HG03521 (cell line): ENCODE measurements around the gene PLXNC1.

Experiments
- ATAC-seq: cut with Tn5 transposase; IDR thresholded peaks from one replicate; pipeline ENCODE4 v1.9.1; 2021; ENCODE audit warnings: mild to moderate bottlenecking, moderate library complexity; ENCODE audit not compliant: unreplicated experiment

PLXNC1 gene

DNA sequence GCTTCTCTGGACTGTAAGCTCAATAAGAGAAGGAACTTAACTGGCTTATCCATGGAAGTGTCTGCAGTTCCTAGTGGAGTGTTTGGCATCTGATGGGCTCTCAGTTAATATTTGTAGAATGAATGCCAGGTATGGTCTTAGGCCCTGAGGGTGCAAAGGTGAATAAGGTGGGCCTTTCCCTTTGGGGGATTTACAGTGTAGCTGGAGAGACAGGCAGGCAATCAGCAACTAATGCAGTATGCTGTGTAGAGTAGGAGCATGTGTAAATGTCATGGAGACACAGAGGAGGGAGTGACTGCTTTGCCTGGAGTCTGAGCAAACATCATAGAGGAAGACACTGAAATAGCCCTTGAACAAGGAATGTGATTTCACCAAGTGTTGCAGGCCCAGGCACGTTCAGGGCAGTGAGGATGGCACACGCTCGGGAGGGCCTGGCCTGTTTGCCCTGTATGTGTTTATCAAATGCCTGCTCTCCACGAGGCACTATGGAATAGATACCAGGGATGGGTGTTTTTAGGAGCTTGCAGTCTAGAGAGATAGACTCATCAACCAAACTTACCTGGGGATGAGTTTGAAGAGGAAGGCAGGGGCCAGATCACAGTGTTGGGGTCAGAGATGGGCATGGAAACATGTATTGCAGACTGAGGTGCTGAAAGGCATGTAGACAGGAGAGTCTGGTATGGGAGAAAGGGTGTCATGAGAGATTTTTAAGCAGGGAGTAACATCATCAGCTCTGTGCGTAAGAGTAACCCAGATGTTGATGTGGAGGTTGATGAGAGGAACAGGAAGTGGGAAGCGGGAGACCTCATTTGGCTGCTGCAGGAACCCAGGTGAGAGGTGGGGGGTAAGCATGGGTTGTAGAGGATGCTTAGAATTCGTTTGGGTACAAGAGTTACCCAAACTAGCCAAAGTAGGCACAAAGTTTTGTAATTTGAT is 54.1 kb downstream of the PLXNC1 start:
- no peak for ATAC-seq

DNA sequence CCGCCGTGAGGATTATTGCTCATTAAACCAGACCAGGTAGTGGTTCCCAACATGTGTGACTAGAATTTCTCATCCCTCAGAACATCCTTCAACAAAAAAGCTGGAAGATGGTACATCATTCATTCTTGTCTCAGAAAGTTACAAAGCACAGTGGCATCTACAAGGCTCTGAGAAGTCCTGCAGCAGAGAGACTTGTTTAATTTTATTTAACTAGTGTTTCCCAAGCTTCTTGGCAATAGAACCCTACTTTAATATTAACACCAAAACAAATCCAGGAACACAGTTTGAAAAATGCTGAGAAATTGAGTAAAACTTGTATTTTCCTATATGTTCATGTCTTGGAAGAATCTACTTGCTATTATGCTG is 54.8 kb downstream of the PLXNC1 start:
- no peak for ATAC-seq

DNA sequence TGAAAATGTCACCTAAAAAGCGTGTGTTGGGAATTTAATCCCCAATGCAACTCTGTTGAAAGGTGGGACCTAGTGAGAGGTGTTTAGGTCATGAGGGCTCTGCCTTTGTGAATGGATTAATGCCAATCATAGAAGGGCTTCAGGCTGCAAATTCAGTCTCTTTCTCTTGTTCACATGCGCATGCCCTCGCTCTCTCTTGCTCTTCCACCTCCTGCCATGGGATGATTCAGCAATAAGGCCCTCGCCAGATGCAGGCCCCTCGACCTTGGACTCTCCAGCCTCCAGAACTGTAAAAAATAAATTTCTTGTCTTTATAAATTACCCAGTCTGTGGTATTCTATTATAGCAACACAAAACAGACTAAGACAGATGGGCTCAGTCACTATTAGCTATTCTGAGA is 55.4 kb downstream of the PLXNC1 start:
- no peak for ATAC-seq

DNA sequence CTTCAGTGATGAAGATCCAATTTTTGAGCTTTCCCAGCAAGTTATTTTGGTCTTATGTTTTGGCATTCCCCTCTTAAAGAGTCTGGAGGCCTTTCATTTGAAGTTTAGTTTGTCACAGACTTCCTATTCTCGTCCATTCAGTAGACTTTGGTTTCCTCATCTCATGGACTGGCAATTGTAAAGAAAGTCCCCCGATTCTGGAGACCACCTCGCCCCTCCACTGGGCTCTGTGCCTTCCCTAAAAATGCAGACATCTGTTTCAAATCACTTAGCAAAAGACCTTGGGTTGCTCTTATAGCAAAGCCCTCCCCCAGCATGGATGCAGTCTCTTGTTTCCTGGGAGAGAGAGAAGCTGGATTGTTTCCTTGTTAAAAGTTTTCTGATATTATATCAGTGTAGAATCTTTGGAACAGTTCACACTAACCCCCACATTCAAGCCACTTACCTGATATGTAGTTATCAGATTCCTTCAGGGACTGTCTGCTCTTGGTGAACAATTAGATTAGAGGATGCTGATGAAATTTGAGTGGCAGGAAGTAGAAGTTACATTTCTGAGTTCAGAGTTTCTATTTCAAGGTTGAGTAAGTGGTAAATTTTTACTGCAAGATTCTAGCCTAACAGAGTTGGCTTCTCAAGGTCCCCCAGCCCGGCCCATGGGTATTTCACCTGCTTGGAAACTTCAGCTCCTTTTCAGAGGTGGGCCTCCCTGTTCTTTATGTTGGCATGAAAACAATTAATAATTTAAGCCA is 56.3 kb downstream of the PLXNC1 start:
- no peak for ATAC-seq

DNA sequence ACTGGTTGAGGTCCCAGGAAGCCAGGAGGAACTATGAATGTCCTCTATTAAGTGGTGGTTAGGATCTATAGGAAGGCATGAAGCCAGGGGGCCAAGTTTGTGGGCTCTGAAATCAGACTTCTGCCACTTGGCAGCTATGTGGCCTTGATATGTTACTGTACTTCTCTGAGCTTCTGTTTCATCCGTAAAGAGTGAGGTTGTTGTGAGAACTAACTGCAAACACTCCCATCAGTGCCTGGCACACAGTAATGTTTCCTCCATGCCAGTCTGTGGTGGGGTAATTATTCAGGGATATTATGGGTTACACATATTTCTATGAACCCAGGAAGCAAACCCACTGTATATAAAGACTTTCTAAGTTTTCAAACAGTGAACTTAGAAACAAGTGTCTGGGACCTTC is 57.4 kb downstream of the PLXNC1 start:
- no peak for ATAC-seq

DNA sequence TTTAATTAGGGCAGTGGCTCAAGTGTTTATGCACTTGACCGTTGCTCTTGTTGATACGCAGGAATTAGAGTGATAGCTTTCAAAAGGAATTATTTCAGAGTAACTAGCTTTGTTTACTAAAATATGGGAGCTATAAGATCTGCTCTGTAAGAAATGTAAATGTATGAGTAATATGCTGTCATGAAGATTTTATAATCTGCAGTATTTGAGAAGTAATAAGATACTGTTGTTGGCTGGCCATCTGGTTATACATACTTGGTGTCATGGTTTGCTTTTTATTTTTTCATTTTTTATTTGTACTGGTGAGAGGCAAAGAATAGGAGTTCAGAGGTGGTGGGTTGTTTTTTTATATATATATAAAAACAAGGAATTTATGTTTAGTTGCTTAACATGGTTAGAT is 58.5 kb downstream of the PLXNC1 start:
- no peak for ATAC-seq

DNA sequence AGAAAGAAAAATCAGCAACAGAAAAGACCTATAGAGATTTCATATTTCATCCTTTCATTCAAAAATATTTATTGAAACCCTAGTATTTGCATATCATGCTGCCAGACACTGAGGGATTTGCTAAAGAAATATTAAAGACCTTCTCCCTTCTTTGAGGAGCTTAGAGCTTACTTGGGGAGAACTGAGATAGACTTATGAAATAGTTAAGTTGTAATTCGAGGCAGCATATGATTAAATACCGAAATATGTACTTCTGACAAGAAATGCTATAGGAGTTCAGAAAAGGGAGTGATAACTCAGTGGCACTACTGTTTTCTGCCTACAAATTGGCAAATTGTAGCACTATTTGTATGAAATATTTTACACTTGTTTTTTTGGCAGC is 59.1 kb downstream of the PLXNC1 start:
- ATAC-seq: no peak

DNA sequence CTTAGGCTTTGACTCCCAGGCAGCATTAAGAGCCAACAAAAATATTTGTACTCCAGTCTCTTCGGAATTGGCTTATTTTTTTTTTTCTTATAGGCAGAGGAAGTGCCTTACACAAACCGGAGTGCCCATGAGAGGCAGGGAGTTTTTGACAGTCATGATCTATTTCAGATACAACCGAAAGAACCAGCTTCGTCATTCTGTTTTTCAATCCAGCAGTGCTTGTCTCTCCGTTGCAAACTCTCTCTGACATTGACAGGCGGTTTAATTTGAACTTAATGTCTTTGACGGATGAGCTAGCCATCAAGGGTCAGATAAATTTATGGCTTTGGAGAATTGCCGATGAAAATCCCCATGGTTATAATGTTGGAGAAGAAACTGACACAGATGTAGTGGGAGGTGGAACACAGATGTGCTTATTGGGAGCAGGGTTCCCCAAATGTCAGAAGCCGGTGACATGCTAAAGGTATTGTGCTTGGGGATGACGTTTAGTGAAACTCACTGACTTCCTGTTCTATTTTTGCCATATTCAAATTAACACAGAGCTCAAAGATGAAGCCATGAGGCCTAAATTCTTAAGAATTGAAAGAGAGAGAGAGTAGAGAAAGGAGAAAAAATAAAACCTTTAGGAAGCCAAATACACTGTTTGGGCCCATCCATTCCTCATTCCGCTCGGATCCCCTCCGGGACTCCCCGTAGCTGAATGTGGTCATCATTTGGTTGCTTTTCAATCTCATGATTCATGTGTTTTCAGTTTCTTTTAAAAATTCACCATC is 59.7 kb downstream of the PLXNC1 start:
- ATAC-seq: peak; percentile 63

DNA sequence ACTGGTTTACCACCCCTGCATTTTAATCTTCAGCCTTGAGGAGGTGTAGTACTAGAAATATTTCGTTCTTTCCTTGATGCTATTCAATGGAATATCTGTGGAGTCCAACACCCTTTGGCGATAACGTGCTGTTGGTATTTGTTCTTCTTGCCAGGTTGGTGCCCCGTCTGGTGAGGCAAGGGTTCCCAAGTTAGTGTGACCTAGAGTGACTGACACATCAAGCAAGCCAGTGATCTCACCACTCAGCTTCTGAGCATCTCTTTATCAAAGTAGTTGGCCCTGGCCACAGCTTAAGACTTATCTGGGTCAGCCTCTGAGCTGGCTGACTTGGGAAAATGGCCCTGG is 60.2 kb downstream of the PLXNC1 start:
- peak; percentile 22 for ATAC-seq

DNA sequence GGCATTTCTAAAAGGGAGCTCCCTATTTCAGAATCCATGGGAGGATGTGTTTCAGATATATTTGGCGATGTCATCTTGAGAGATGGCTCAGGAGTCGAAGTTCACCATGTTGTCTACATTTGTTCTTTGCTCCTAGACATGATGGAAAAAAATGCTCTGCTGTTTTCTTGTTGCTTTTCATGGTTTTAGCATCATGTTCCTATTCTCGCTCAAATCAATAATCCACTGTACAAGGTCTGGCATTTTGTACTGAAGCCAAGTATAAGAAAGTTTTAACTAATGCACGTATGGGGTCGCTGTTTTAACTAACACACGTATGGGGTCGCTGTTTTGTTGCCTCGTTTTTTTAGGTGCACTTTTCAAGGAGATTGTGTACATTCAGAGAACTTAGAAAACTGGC is 60.9 kb downstream of the PLXNC1 start:
- no peak for ATAC-seq

DNA sequence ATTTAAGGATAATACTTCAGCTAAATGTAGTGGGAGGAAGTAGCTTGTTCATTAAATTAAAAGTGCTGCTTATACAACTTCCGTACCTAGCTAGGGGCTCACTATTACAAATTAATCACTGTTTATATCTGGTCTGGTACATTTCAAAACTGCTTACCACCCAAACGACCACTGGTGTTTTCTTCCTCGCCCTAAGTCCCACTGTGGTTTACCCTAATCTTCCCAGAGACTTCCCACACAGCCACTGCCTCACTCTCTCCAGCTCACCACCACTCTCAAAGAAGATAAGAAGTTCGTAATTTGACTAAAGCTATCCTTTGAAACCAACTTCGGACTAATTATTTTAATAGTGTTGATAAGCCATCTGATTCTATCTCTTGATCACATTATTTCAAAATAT is 62.6 kb downstream of the PLXNC1 start:
- ATAC-seq: no peak

DNA sequence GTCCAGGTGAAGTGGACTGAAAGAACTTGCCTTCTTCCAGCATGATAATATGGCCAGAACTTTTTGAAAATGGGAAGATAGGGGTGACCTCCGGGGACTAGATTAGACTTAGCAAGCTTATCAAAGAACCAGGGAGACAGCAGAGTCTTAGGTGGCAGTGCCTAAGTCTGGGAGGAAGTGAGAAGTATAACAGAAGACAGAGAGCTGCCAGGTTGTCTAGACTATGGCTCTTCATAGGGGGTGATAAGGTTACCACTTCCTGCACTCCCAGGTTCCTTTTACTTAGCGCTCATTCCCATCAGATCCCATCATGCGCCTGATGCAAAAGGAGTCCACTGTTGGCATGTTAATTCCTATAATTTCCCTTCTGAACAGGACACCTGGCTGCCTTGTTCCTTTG is 69.9 kb downstream of the PLXNC1 start:
- ATAC-seq: no peak

DNA sequence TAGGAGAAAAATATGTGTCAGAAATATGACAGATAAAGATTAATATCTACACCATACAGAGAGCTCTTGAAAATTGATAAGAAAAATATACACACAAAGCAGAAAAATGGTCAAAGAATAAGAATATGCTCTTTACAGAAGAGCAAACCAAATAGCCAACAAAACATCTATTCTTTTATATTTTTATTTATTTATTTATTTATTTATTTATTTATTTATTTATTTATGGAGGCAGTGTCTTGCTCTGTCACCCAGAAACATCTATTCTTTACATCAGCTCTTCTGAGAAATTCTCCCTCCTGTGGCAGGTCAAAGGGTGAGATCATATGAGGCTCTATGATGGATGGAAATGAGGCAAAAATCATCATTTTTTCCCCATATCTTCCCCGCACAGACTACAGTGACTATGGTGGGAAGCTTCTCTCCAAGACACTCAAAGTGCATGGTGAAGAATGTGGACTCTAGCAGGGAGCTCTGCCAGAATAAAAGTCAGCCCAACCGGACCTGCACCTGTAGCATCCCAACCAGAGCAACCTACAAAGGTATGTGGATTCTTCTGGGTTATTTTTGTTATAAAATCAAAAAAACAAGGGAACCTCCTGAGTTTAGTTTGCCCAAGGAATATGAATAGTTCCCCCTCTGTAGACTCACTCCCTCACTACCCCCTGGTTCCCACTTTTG is 71.4 kb downstream of the PLXNC1 start:
- ATAC-seq: no peak

DNA sequence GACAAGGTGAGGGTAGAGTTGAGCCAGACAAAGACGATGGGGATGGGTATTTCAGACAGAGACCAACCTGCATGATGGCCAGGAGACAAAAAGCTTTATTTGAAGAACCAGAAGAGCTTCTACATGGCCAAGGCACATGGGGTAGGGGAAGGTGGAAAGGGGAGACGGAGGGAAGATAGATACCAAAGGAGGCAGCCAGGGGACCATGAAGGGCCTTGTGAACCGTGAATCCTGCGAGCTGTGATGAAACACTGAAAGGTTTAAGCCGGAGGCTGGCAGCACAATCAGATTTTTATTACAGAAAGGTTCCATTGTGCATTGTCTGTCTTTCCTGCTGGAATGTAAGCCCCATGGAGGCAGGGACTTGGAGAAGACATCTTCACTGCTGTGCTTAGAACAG is 72.4 kb downstream of the PLXNC1 start:
- no peak for ATAC-seq

DNA sequence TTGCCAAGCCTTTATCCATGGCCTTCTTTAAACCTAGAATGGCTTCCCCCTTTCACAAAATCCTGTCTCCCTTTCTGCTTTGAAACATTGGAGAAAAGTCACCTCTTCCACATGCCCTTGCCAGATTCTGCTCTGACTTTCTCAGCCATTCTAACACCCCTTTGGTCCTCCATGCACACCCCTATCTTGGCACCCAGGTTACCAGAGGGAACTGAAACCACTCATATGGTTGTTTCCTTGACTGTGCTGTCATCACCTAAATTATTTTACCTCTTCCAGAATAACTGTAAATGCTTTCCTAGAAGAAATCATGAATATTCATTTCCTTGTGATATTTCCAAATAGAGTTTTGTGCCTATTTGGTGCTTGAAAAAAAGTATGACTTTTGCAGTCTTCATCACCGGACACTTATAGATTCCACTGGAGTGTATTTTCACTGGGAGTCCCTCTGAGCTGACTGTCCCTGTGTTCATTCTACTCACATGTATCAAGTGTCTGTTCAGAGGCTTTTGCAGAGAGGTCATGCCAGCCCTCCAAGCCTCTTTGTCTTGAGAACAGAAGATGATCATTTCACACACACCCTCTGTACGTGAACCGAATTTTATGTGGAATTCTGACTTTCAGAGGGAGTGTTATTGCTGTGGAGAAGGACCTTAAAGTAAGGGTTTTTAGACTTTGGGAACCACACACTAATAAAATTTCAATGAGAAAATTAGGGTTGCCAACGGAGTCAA is 74.1 kb downstream of the PLXNC1 start:
- no peak for ATAC-seq

DNA sequence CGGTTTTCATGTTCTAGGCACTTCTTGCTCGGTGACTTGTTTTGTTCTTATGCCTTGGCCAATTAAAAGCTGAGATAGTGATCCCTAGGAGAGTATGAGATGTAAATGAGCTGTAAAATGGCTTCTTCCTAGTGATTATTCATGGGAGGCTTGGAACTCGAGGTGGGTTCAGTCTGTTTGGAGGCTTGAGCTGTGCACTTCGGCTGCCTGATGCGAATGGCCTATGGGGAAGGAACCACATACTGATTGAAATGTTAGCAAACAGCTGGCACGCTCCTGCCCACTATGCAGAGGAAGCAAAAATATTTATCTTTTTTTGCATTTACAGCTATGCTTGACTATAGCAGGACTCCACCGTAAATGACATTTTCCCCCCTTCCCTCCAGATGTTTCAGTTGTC is 75.5 kb downstream of the PLXNC1 start:
- no peak for ATAC-seq

DNA sequence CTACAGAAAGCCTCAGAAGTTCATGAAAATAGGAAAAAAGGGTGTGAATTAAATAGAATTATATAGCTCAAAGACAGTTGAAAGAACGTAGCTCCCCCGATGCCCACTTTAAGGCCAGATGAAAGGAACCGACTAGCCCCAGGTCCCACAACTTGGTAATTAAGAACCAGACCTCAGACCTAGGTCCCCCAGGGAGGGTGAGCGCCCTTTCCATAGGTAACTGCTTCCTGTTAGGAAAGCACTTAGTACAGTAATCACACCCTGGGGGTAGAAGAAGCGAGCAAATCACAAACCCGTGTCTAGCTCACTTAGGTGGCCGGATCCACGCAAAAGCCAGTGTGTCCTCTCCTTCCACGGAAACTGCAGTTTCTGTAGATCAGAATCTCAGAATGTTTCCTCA is 77.1 kb downstream of the PLXNC1 start:
- ATAC-seq: no peak

DNA sequence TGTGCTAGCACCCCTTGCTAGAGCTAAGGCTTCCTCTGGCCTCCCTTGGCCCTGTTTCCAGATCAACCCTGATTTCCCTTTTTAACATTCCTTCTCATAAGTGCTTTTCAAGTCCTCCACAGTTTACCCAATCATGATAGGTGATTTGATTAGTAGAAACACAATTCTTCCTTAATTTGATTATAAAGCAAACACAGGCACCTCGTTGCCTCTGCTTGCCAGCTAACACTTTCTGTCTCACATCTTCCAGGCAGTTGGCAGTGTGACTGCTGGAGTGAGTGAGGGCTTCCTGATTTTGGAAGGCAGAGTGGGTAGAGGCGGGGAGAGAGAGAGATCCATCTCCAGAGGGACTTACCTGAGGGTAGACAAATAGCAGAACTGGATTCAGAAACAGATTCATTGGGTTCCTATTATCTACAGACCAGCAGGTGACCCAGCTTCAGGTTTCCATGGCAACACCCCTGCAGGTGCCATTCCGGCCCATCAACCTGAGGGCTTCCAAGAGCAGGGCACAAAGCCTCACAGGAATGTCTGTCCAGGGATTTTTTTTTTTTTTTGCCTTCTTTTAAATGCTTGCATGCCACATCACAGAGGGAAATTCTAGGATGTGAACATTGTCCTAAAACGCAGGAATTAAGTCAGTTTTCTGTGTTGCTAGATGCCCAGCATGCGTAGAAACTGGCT is 77.7 kb downstream of the PLXNC1 start:
- ATAC-seq: no peak

DNA sequence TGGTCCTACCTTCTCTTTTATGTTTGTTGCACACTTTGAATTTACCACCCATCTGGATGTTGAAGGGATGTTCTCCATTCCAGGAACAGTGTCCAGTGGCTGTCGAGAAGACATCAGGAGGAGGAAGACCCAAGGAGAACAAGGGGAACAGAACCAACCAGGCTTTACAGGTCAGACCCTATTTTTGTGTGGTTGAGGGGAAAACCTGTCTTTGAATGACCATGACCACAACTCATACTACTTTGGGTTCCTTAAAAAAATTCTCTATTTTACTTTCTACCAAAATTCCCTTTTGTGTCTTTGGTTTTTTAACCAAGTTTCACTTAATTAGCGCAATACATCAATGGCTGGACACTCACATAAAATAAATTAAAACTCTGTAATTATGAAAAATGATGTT is 78.7 kb downstream of the PLXNC1 start:
- no peak for ATAC-seq

DNA sequence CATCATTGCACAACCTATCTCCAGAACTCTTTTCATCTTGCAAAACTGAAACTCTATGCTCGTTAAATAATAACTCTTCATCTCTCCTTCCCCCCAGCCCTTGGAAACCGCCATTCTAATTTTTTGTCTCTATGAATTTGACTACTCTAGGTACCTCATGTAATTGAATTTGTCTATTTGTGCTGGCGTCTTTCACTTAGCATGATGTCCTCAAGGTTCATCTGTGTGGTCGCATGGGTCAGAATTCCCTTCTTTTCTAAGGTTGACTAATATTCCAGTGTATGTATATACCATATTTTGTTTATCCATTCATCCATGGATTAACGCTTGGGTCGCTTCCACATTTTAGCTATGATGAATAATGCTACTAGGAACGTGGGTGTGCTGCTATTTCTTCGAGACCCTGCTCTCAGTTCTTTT is 80.1 kb downstream of the PLXNC1 start:
- ATAC-seq: no peak
